MM.1S (cell line): ENCODE data around the gene SYT1.

Experiments
- DNase-seq: peaks from one replicate; pipeline ENCODE4 v3.0.0-alpha.2; 2015
- H2AFZ ChIP-seq: fragments of 300-600 bp; sonication (generic); 2 replicates; pipeline ENCODE4 v1.6.0; 2016; ENCODE audit warnings: antibody characterized with exemption, low read length
- H3F3A ChIP-seq: fragments of 300-600 bp; sonication (generic); 2 replicates; pipeline ENCODE4 v1.6.1; 2016; ENCODE audit warnings: mild to moderate bottlenecking, antibody characterized with exemption, low read length, moderate library complexity, mixed read lengths; ENCODE audit not compliant: insufficient read depth
- H3K27ac ChIP-seq: fragments of 300-600 bp; sonication (generic); 2 replicates; pipeline ENCODE4 v1.5.1; 2016; ENCODE audit warnings: mild to moderate bottlenecking, low read length
- H3K27me3 ChIP-seq: fragments of 300-600 bp; sonication (generic); replicated peaks from 2 replicates; pipeline ENCODE4 v1.6.0; 2016; ENCODE audit warnings: low read length; ENCODE audit not compliant: insufficient read depth
- H3K36me3 ChIP-seq: fragments of 300-600 bp; sonication (generic); replicated peaks from 2 replicates; pipeline ENCODE4 v1.6.1; 2016; ENCODE audit warnings: mild to moderate bottlenecking, low read length, mixed read lengths; ENCODE audit not compliant: insufficient read depth
- H3K4me1 ChIP-seq: fragments of 300-600 bp; sonication (generic); 2 replicates; pipeline ENCODE4 v1.6.1; 2016; ENCODE audit warnings: low read length, mixed read lengths
- H3K4me2 ChIP-seq: fragments of 300-600 bp; sonication (generic); 2 replicates; pipeline ENCODE4 v1.6.0; 2016; ENCODE audit warnings: low read depth, low read length
- H3K4me3 ChIP-seq: fragments of 300-600 bp; sonication (generic); 2 replicates; pipeline ENCODE4 v1.5.1; 2016; ENCODE audit warnings: low read length, mixed read lengths
- H3K79me2 ChIP-seq: fragments of 300-600 bp; sonication (generic); 2 replicates; pipeline ENCODE4 v1.6.1; 2016; ENCODE audit warnings: mixed run types, low read length, mixed read lengths
- H3K9ac ChIP-seq: fragments of 300-600 bp; sonication (generic); 2 replicates; pipeline ENCODE4 v1.6.1; 2016; ENCODE audit warnings: low read length, mixed read lengths
- H3K9me2 ChIP-seq: fragments of 300-600 bp; sonication (generic); replicated peaks from 2 replicates; pipeline ENCODE4 v1.6.1; 2016; ENCODE audit warnings: mild to moderate bottlenecking, low read length, mixed read lengths; ENCODE audit not compliant: insufficient read depth
- H3K9me3 ChIP-seq: fragments of 300-600 bp; sonication (generic); replicated peaks from 2 replicates; pipeline ENCODE4 v1.6.1; 2016; ENCODE audit warnings: mild to moderate bottlenecking, low read length, mixed read lengths; ENCODE audit not compliant: insufficient read depth
- H4K20me1 ChIP-seq: fragments of 300-600 bp; sonication (generic); 2 replicates; pipeline ENCODE4 v1.6.1; 2016; ENCODE audit warnings: mild to moderate bottlenecking, low read length, moderate library complexity, mixed read lengths; ENCODE audit not compliant: insufficient read depth
- EZH2 ChIP-seq: fragments of 300-600 bp; sonication (generic); optimal IDR thresholded peaks from 2 replicates; pipeline ENCODE3; 2017; ENCODE audit warnings: low read depth, mild to moderate bottlenecking, antibody characterized with exemption, low read length, mixed read lengths
- EZH2phosphoT487 ChIP-seq: fragments of 300-600 bp; sonication (generic); IDR thresholded peaks from 2 replicates; pipeline ENCODE4 v1.6.1; 2018; ENCODE audit warnings: antibody characterized with exemption, low read length
- TF ChIP-seq, protein P1 (sequence below): fragments of 300-600 bp; sonication (generic); IDR thresholded peaks from 2 replicates; pipeline ENCODE4 v1.5.1; 2016; ENCODE audit warnings: antibody characterized with exemption, low read length, mixed read lengths

The SYT1 gene

DNA sequence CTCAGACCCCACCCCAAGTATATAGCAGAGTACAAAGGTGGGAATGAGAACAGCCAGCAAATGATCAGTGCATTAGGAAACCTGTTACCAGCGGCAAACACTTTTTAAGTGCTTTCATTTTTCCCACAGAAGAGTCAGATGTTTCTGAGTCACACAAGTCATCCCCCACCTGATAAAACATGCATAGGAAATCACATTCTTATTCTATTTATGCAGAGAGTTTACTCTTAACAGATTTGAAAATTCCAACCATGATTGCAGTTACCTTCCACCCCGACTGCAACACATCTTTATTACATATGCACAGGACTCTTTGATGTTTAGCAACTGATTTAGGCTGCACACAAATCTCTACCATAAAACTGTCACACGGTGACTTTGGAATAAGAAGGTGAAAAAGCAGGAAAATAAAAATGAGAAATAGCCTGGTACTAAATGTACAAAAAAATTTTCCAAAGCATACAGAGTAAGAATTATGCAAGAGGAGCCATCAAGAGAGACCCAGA lies 589.8 kb downstream of the SYT1 start:
- Histone ChIP-seq H3F3A (no peaks in the 10 kb centered on the region), H2AFZ (no peak overlapping the region), H3K79me2 (no peaks in the 10 kb centered on the region), H3K9me3 (no peaks in the 10 kb centered on the region), H3K27ac (no peak overlapping the region), H4K20me1 (no peaks in the 10 kb centered on the region), H3K9ac (no peak overlapping the region), H3K9me2 (no peaks in the 10 kb centered on the region), H3K4me3 (no peak overlapping the region), H3K27me3 (no peaks in the 10 kb centered on the region), H3K4me1 (no peaks in the 10 kb centered on the region), H3K36me3 (no peaks in the 10 kb centered on the region), H3K4me2 (no peak overlapping the region)
- TF ChIP-seq EZH2 (no peak), EZH2phosphoT487 (no peak)
- TF ChIP-seq, protein P1, sequence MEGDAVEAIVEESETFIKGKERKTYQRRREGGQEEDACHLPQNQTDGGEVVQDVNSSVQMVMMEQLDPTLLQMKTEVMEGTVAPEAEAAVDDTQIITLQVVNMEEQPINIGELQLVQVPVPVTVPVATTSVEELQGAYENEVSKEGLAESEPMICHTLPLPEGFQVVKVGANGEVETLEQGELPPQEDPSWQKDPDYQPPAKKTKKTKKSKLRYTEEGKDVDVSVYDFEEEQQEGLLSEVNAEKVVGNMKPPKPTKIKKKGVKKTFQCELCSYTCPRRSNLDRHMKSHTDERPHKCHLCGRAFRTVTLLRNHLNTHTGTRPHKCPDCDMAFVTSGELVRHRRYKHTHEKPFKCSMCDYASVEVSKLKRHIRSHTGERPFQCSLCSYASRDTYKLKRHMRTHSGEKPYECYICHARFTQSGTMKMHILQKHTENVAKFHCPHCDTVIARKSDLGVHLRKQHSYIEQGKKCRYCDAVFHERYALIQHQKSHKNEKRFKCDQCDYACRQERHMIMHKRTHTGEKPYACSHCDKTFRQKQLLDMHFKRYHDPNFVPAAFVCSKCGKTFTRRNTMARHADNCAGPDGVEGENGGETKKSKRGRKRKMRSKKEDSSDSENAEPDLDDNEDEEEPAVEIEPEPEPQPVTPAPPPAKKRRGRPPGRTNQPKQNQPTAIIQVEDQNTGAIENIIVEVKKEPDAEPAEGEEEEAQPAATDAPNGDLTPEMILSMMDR = no peak
- DNase-seq = no peak

DNA sequence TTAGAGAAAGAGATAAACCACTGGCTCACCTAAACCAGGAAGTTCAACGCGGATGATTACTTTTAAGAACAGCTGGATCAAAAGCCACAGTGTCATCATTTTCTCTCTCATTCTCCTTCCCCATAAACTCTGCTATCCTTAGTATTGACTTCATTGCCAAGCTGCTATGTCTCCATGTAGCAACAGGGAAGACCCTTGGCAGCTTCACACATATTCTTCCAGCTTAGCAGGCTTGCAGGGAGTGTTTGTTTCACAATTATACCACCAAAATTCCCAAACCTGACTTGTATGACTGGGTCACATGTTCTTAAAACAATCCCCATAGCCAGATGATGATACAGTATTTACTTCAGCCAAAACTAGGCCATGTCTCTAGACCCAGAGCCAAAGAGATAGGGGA lies 590.7 kb downstream of the SYT1 start:
- Histone ChIP-seq H3K27me3 (no peaks in the 10 kb centered on the region), H3F3A (no peaks in the 10 kb centered on the region), H3K9me2 (no peaks in the 10 kb centered on the region), H4K20me1 (no peaks in the 10 kb centered on the region), H3K4me3 (no peak overlapping the region), H3K4me1 (no peaks in the 10 kb centered on the region), H3K9me3 (no peaks in the 10 kb centered on the region), H3K36me3 (no peaks in the 10 kb centered on the region), H3K9ac (no peak overlapping the region), H3K27ac (no peak overlapping the region), H2AFZ (no peak overlapping the region), H3K4me2 (no peak overlapping the region), H3K79me2 (no peaks in the 10 kb centered on the region)
- no peak for DNase-seq
- TF ChIP-seq EZH2 = no peak
- TF ChIP-seq EZH2phosphoT487 = no peak
- TF ChIP-seq, protein P1 = no peak

DNA sequence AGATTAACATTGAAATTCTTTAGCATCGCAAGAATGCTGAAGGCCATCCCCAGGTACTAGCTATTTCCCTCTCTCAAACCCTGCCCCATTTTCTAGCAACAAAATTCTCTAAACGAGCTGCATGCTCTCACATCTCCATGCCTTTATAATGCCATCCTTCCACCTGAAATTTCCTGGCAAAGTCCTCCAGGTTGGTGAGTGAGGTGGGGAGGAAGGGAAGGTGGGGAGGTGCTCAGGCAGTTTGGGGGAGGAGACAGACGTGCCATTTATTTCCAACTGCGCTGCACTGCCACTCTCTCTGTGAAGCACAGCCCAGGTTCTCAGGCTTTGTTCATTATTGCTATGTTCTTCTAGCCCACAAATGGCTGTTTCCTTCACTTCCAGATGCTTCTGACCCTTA lies 617.7 kb downstream of the SYT1 start:
- H3K79me2 ChIP-seq = no peaks in the 10 kb centered on the region
- no peak overlapping the region for H3K27ac ChIP-seq
- H2AFZ ChIP-seq = no peak overlapping the region
- TF ChIP-seq, protein P1 = no peak
- TF ChIP-seq EZH2 (no peak), EZH2phosphoT487 (no peak)
- DNase-seq = no peak
- no peaks in the 10 kb centered on the region for H3K9me3 ChIP-seq
- H3K4me3 ChIP-seq = no peak overlapping the region
- H3F3A ChIP-seq = no peaks in the 10 kb centered on the region
- H4K20me1 ChIP-seq = no peaks in the 10 kb centered on the region
- H3K4me2 ChIP-seq = no peak overlapping the region
- no peaks in the 10 kb centered on the region for H3K36me3 ChIP-seq
- no peaks in the 10 kb centered on the region for H3K27me3 ChIP-seq
- H3K9me2 ChIP-seq = no peaks in the 10 kb centered on the region
- no peaks in the 10 kb centered on the region for H3K4me1 ChIP-seq
- H3K9ac ChIP-seq = no peak overlapping the region

DNA sequence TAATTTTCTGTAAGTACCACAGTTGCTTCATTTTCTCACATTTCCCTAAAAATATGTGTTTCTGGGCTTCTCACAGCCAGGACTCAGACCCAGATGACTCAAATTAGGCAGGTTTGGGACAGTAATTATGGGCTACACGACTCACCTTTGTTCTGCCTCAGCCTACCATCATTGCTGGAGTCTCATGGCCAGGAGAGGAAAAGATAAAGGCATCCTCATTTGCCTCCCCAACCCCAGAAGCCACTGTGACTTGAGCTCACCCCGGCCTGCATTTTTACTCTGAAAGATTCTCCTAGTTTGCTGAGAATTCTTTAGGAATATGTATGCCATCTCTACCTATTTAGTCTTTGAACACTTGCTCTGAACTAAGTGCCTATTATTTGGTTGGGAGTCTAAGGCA lies 618.3 kb downstream of the SYT1 start:
- Histone ChIP-seq H3K9ac (no peak overlapping the region), H3K9me3 (no peaks in the 10 kb centered on the region), H3K9me2 (no peaks in the 10 kb centered on the region), H3K79me2 (no peaks in the 10 kb centered on the region), H4K20me1 (no peaks in the 10 kb centered on the region), H3K27ac (no peak overlapping the region), H3K36me3 (no peaks in the 10 kb centered on the region), H3F3A (no peaks in the 10 kb centered on the region), H3K4me1 (no peaks in the 10 kb centered on the region), H3K4me2 (no peak overlapping the region), H3K27me3 (no peaks in the 10 kb centered on the region), H3K4me3 (no peak overlapping the region), H2AFZ (no peak overlapping the region)
- no peak for DNase-seq
- no peak for TF ChIP-seq EZH2
